HepG2 (cell line): Measurements from ENCODE around the gene MINDY2. TPM values are rescaled to one million over a fixed set of nuclear protein-coding genes. Genes with fewer than 3 reads are reported as not detected.

ENCODE experiments used
- BORCS8-MEF2B ChIP-seq: sonication (generic); formaldehyde crosslinking; IDR thresholded peaks from 2 replicates; pipeline ENCODE4 v1.8.0; 2022; ENCODE audit warnings: mild to moderate bottlenecking, missing genetic modification reagents
- CCDC6 ChIP-seq: sonication (generic); formaldehyde crosslinking; IDR thresholded peaks from 2 replicates; pipeline ENCODE4 v1.8.1; 2022; ENCODE audit warnings: mild to moderate bottlenecking, missing genetic modification reagents, moderate library complexity
- ESRRA ChIP-seq: sonication (generic); formaldehyde crosslinking; IDR thresholded peaks from 2 replicates; pipeline ENCODE4 v1.5.1; 2020; ENCODE audit warnings: mild to moderate bottlenecking, low read depth, missing genetic modification reagents
- GATA4 ChIP-seq: sonication (generic); IDR thresholded peaks from 2 replicates; pipeline ENCODE4 v1.6.1; 2016; ENCODE audit warnings: antibody characterized with exemption, low read depth, borderline replicate concordance
- MAX ChIP-seq: IDR thresholded peaks from 2 replicates; pipeline ENCODE4 v1.6.1; 2012; ENCODE audit warnings: inconsistent platforms
- MED13 ChIP-seq: sonication (generic); formaldehyde crosslinking; IDR thresholded peaks from 2 replicates; pipeline ENCODE4 v1.5.0; 2020; ENCODE audit warnings: missing genetic modification reagents
- MEF2D ChIP-seq: sonication (generic); formaldehyde crosslinking; IDR thresholded peaks from 2 replicates; pipeline ENCODE4 v1.5.1; 2020; ENCODE audit warnings: mild to moderate bottlenecking, missing genetic modification reagents
- MTERF4 ChIP-seq: sonication (generic); formaldehyde crosslinking; IDR thresholded peaks from 2 replicates; pipeline ENCODE4 v1.8.0; 2023; ENCODE audit warnings: mild to moderate bottlenecking, missing genetic modification reagents
- MXD1 ChIP-seq: sonication (generic); formaldehyde crosslinking; IDR thresholded peaks from 2 replicates; pipeline ENCODE4 v1.4.0; 2020; ENCODE audit warnings: mild to moderate bottlenecking, missing genetic modification reagents
- NKX3-1 ChIP-seq: sonication (generic); formaldehyde crosslinking; IDR thresholded peaks from 2 replicates; pipeline ENCODE4 v1.5.0; 2020; ENCODE audit warnings: missing genetic modification reagents
- PHF5A ChIP-seq: IDR thresholded peaks from one replicate; pipeline ENCODE4 v1.6.1; 2018; ENCODE audit warnings: low read depth, missing genetic modification reagents; ENCODE audit not compliant: unreplicated experiment
- POLR2A ChIP-seq, 2 experiments: IDR thresholded peaks; 2 replicates each; pipeline ENCODE4 v1.6.1; 2011; ENCODE audit warnings: low read depth in 2 of 2, low read length in 2 of 2, mild to moderate bottlenecking in 1 of 2, moderate library complexity in 1 of 2; ENCODE audit not compliant: insufficient read depth in 1 of 2
- ZBTB7A ChIP-seq: sonication (generic); formaldehyde crosslinking; IDR thresholded peaks from 2 replicates; pipeline ENCODE4 v1.8.0; 2022; ENCODE audit warnings: mild to moderate bottlenecking, missing genetic modification reagents
- ZBTB7B ChIP-seq: sonication (generic); formaldehyde crosslinking; IDR thresholded peaks from 2 replicates; pipeline ENCODE4 v1.4.0; 2020; ENCODE audit warnings: missing genetic modification reagents
- ZNF136 ChIP-seq: sonication (generic); formaldehyde crosslinking; IDR thresholded peaks from 2 replicates; pipeline ENCODE4 v1.8.1; 2022; ENCODE audit warnings: low read depth, mild to moderate bottlenecking, moderate library complexity, missing genetic modification reagents
- ZNF576 ChIP-seq: sonication (generic); formaldehyde crosslinking; IDR thresholded peaks from 2 replicates; pipeline ENCODE4 v1.4.0; 2020; ENCODE audit warnings: mild to moderate bottlenecking, missing genetic modification reagents
- ZNF709 ChIP-seq: sonication (generic); formaldehyde crosslinking; IDR thresholded peaks from 2 replicates; pipeline ENCODE4 v1.5.0; 2020; ENCODE audit warnings: mild to moderate bottlenecking, missing genetic modification reagents
- ZNF782 ChIP-seq: sonication (generic); formaldehyde crosslinking; IDR thresholded peaks from 2 replicates; pipeline ENCODE4 v1.4.0; 2020; ENCODE audit warnings: missing genetic modification reagents, mild to moderate bottlenecking, borderline replicate concordance
- polyA plus RNA-seq, 8 experiments: library from polyadenylated mRNA; depleted of rRNA in 3 of 8; stranded (reverse) in 7 of 8; unstranded in 1 of 8; fragments of >200 nt; fragmentation: Illumina TruSeq in 4 of 8; extraction: Trizol in 4 of 8; gene quantifications; 2 replicates each; pipeline versions ENCODE4 v1.2.1 to v1.2.3, GENCODE V29; 2011 to 2016; ENCODE audit warnings: low read depth in 4 of 8, missing spikeins in 1 of 8, mixed read lengths in 1 of 8; ENCODE audit not compliant: insufficient read depth in 1 of 8
- total RNA-seq, 5 experiments: library from RNA; depleted of rRNA; stranded (reverse); fragments of >200 nt; fragmentation: Illumina TruSeq; extraction: Trizol; gene quantifications; 2 replicates each; pipeline ENCODE4 v1.2.3, GENCODE V29; 2016; ENCODE audit warnings: low read depth in 1 of 5
- TF ChIP-seq, protein P1 (sequence below): IDR thresholded peaks from 2 replicates; pipeline ENCODE4 v1.4.0; 2020; ENCODE audit warnings: mild to moderate bottlenecking, missing genetic modification reagents
- TF ChIP-seq, protein P2 (sequence below): IDR thresholded peaks from 2 replicates; pipeline ENCODE4 v1.6.1; 2016; ENCODE audit warnings: low read depth, control low read depth
- TF ChIP-seq, protein P3 (sequence below): sonication (generic); formaldehyde crosslinking; IDR thresholded peaks from 2 replicates; pipeline ENCODE4 v1.4.0; 2020; ENCODE audit warnings: missing genetic modification reagents; ENCODE audit errors: not compliant biosample characterization

The MINDY2 gene
- total and polyA plus RNA-seq, 2 of the 13 experiments (the other 11 are each of a cell fraction or from before 2014, with no cell fraction given): 7.2 to 12.6 TPM

DNA sequence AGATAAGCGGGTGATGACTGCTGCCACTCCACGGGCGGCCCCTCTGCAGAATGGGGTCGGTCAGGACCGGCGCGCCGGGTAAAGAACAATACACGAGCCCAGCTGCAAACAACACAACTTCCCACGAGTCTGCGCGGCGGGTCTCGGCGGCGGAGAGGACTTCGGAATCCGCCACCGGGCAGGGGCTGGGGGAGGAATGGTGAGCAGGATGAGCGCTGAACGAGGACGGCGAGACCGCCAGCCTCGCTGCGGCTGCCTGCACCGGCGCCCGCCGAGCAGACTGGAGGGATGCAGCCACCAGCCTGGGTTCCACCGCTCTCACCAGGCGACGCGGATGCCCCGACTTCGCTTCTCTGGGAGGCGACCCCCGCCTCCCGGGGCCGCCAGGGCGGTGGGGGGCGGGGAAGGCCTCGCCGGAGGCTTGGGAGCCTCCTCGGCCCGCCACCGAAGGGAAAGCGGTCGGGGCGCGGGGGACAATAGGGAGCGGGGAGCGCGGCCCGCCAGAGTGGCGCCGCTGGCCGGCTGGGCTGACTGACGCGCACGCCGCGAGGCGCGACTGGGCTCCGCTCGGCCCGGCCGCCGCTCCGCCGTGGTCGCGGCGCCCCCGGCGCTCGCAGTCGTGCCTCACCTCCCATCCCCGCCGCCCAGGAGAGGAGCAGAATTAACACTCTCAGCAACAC, 22.1 kb upstream of the MINDY2 start (continued):
- peak; percentile 30; a peak in 3 of 4 replicates for TF ChIP-seq POLR2A (IDR thresholded peaks at IDR 0.05; ENCODE audit: insufficient read depth in 1 of 2, low read depth in 2 of 2, low read length in 2 of 2)
- TF ChIP-seq, protein P1, sequence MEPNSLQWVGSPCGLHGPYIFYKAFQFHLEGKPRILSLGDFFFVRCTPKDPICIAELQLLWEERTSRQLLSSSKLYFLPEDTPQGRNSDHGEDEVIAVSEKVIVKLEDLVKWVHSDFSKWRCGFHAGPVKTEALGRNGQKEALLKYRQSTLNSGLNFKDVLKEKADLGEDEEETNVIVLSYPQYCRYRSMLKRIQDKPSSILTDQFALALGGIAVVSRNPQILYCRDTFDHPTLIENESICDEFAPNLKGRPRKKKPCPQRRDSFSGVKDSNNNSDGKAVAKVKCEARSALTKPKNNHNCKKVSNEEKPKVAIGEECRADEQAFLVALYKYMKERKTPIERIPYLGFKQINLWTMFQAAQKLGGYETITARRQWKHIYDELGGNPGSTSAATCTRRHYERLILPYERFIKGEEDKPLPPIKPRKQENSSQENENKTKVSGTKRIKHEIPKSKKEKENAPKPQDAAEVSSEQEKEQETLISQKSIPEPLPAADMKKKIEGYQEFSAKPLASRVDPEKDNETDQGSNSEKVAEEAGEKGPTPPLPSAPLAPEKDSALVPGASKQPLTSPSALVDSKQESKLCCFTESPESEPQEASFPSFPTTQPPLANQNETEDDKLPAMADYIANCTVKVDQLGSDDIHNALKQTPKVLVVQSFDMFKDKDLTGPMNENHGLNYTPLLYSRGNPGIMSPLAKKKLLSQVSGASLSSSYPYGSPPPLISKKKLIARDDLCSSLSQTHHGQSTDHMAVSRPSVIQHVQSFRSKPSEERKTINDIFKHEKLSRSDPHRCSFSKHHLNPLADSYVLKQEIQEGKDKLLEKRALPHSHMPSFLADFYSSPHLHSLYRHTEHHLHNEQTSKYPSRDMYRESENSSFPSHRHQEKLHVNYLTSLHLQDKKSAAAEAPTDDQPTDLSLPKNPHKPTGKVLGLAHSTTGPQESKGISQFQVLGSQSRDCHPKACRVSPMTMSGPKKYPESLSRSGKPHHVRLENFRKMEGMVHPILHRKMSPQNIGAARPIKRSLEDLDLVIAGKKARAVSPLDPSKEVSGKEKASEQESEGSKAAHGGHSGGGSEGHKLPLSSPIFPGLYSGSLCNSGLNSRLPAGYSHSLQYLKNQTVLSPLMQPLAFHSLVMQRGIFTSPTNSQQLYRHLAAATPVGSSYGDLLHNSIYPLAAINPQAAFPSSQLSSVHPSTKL: no peak
- TF ChIP-seq ZBTB7B (CRISPR knock-in tag): peak; percentile 18; the same call in 1 of the 2 replicates
- TF ChIP-seq, protein P2, sequence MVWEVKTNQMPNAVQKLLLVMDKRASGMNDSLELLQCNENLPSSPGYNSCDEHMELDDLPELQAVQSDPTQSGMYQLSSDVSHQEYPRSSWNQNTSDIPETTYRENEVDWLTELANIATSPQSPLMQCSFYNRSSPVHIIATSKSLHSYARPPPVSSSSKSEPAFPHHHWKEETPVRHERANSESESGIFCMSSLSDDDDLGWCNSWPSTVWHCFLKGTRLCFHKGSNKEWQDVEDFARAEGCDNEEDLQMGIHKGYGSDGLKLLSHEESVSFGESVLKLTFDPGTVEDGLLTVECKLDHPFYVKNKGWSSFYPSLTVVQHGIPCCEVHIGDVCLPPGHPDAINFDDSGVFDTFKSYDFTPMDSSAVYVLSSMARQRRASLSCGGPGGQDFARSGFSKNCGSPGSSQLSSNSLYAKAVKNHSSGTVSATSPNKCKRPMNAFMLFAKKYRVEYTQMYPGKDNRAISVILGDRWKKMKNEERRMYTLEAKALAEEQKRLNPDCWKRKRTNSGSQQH (CRISPR knock-in tag): 0 out of 2 replicates have a peak, but pooled peaks have one; percentile 15
- TF ChIP-seq MED13: peak; percentile 20
- peak; percentile 44 for TF ChIP-seq MAX
- no peak; the same call in 1 of the 2 replicates for TF ChIP-seq MTERF4 (CRISPR knock-in tag)
- TF ChIP-seq BORCS8-MEF2B (CRISPR knock-in tag): no peak
- TF ChIP-seq GATA4: 0 out of 2 replicates have a peak, but pooled peaks have one; percentile 26
- peak; percentile 45; the same call in 1 of the 2 replicates for TF ChIP-seq CCDC6 (CRISPR knock-in tag)
- 0 out of 2 replicates have a peak, but pooled peaks have one; percentile 13 for TF ChIP-seq ZNF709 (CRISPR knock-in tag)
- no peak for TF ChIP-seq ZNF136 (CRISPR knock-in tag)
- TF ChIP-seq, protein P3, sequence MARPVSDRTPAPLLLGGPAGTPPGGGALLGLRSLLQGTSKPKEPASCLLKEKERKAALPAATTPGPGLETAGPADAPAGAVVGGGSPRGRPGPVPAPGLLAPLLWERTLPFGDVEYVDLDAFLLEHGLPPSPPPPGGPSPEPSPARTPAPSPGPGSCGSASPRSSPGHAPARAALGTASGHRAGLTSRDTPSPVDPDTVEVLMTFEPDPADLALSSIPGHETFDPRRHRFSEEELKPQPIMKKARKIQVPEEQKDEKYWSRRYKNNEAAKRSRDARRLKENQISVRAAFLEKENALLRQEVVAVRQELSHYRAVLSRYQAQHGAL (CRISPR knock-in tag): no peak
- no peak for TF ChIP-seq NKX3-1 (CRISPR knock-in tag)
- peak; percentile 65; the same call in 1 of the 2 replicates for TF ChIP-seq MXD1 (CRISPR knock-in tag)
- TF ChIP-seq PHF5A: no peak
- peak; percentile 13; the same call in 1 of the 2 replicates for TF ChIP-seq ZBTB7A (CRISPR knock-in tag)
- TF ChIP-seq ESRRA (CRISPR knock-in tag): no peak
- 0 out of 2 replicates have a peak, but pooled peaks have one; percentile 34 for TF ChIP-seq MEF2D (CRISPR knock-in tag)
- 0 out of 2 replicates have a peak, but pooled peaks have one; percentile 24 for TF ChIP-seq ZNF782
- TF ChIP-seq ZNF576 (CRISPR knock-in tag): no peak
